WI38 (cell line): ENCODE results near the gene FANCM.

Experiments
- H3K4me3 ChIP-seq: 2 replicates; pipeline ENCODE4 v1.5.1; 2011; ENCODE audit warnings: low read depth, mild to moderate bottlenecking, control low read depth, low read length
- TF ChIP-seq, protein P1 (sequence below): IDR thresholded peaks from 2 replicates; pipeline ENCODE4 v1.5.1; 2012; ENCODE audit warnings: low read depth, mild to moderate bottlenecking, control low read depth, low read length

FANCM gene, protein sequence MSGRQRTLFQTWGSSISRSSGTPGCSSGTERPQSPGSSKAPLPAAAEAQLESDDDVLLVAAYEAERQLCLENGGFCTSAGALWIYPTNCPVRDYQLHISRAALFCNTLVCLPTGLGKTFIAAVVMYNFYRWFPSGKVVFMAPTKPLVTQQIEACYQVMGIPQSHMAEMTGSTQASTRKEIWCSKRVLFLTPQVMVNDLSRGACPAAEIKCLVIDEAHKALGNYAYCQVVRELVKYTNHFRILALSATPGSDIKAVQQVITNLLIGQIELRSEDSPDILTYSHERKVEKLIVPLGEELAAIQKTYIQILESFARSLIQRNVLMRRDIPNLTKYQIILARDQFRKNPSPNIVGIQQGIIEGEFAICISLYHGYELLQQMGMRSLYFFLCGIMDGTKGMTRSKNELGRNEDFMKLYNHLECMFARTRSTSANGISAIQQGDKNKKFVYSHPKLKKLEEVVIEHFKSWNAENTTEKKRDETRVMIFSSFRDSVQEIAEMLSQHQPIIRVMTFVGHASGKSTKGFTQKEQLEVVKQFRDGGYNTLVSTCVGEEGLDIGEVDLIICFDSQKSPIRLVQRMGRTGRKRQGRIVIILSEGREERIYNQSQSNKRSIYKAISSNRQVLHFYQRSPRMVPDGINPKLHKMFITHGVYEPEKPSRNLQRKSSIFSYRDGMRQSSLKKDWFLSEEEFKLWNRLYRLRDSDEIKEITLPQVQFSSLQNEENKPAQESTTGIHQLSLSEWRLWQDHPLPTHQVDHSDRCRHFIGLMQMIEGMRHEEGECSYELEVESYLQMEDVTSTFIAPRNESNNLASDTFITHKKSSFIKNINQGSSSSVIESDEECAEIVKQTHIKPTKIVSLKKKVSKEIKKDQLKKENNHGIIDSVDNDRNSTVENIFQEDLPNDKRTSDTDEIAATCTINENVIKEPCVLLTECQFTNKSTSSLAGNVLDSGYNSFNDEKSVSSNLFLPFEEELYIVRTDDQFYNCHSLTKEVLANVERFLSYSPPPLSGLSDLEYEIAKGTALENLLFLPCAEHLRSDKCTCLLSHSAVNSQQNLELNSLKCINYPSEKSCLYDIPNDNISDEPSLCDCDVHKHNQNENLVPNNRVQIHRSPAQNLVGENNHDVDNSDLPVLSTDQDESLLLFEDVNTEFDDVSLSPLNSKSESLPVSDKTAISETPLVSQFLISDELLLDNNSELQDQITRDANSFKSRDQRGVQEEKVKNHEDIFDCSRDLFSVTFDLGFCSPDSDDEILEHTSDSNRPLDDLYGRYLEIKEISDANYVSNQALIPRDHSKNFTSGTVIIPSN (N-terminal part only)

DNA sequence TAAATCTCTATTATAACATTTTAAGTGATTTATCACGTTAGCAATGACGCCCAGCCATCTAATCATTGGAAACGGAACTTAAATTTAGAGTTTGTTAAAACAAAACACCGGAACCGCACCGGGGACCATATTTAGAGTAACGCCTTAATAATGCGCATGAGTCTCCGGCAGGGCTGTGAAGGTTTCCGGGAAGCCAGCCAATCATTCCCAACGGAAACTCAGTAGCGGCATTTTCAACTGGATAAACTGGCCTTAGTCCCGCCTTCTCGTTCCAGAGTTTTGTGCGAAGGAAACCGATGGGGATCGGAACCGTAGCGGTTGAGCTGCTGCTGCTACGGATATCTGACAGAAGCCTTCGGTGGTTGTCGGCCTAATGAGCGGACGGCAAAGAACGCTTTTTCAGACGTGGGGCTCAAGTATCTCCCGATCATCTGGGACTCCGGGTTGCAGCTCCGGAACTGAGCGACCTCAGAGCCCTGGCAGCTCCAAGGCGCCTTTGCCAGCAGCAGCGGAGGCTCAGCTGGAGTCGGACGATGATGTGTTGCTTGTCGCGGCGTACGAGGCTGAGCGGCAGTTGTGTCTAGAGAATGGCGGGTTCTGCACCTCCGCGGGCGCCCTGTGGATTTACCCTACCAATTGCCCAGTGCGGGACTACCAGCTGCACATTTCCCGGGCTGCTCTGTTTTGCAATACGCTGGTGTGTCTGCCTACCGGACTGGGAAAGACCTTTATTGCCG lies at the start of gene FANCM:
Gene FANCM, plus strand, starts transcription at position 272 of the 737 bp plus-strand sequence. Its CDS starts 102 bp downstream, at position 374.
- H3K4me3 ChIP-seq, result peak within 1 kb of the TSS; percentile 77
- TF ChIP-seq, protein P1, sequence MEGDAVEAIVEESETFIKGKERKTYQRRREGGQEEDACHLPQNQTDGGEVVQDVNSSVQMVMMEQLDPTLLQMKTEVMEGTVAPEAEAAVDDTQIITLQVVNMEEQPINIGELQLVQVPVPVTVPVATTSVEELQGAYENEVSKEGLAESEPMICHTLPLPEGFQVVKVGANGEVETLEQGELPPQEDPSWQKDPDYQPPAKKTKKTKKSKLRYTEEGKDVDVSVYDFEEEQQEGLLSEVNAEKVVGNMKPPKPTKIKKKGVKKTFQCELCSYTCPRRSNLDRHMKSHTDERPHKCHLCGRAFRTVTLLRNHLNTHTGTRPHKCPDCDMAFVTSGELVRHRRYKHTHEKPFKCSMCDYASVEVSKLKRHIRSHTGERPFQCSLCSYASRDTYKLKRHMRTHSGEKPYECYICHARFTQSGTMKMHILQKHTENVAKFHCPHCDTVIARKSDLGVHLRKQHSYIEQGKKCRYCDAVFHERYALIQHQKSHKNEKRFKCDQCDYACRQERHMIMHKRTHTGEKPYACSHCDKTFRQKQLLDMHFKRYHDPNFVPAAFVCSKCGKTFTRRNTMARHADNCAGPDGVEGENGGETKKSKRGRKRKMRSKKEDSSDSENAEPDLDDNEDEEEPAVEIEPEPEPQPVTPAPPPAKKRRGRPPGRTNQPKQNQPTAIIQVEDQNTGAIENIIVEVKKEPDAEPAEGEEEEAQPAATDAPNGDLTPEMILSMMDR, result no peak

DNA sequence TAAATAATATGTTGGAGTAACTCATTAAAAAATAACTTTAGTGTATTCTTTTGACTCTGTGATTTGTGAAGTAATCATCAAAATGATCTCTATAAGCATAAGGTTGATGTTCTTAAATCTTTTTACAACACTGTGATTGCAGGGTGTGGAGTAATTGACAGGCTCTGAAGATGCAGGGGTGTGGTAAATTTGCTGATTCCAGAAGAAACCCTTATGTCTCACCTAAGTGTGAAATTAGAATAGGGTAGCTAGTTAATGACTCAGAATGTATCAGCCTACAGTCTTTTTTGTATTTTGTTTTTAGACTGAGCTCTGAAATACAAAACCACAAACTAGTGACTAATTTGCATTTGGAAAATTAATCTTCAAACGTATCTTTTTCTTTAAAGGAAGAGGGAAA lies 45.9 kb upstream of the FANCM start:
- TF ChIP-seq, protein P1, result no peak
- H3K4me3 ChIP-seq, result no peak overlapping the region

DNA sequence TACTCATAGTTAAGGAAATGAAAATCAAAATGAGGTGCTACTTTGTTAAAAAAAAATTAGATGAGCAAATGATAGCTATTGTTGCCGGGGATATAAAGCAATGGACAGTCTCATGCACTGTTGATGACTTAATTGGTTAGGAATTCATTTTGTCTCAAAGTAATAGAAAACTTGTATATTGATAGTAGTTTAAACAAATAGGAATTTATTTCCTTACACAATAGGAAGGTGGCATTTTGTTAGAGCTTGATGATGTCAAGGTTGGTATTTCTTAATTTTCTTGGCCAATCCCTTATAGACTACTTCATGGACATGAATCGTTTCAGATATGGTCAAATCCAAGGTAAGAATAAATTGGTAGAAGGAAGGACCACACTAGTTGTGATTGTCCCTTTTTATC lies 44.0 kb upstream of the FANCM start:
- TF ChIP-seq, protein P1, result no peak
- no peak overlapping the region for H3K4me3 ChIP-seq

DNA sequence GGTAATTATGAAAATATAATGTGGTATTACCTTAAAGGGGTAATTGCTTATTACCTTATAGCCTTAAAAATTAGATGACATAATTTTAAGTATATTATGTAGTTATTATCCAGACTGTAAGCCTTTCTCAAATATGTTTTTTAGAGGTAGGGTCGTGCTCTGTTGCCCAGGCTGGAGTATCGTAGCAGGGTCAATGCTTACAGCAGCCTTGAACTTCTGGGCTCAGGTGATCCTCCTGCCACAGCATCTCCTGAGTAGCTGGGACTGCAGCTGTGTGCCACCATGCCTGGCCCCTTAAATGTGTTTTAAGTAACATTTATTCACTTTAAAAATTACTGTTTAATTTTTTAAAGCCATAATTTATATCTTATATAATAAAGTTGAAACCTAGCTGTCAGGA lies 41.5 kb upstream of the FANCM start:
- TF ChIP-seq, protein P1, result no peak
- H3K4me3 ChIP-seq, result no peak overlapping the region

DNA sequence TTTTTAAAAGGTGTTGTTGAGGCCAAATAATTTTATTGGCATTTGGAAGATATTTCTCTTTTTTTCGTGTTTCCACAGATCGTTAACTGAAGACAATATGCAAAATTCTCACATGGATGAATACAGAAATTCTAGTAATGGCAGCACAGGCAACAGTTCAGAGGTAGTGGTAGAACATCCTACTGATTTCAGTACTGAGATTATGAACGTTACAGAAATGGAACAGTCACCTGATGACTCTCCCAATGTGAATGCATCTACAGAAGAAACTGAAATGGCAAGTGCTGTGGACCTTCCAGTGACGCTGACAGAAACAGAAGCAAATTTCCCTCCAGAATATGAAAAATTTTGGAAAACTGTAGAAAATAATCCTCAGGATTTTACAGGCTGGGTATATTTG lies 40.6 kb upstream of the FANCM start:
- H3K4me3 ChIP-seq, result no peak overlapping the region
- TF ChIP-seq, protein P1, result no peak

DNA sequence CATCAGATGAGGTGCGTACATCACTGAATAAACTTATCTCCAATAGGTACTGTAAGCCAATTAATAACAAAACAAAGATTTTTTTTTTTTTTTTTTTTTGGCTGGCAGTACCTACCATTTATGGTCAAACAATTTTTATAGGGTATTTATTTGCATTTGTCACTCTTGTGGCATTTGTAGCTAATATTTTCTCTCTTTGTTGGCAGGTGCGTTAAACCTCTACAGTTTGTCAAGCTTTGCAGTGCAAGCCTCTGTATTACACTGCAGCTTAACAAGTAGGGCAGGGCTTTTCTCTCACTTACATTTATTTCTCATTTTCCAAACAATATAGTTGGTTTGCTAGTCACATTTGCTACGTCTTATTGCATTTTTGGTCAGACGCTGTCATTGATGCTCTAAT lies 39.5 kb upstream of the FANCM start:
- H3K4me3 ChIP-seq, result no peak overlapping the region
- TF ChIP-seq, protein P1, result no peak
